HL-60 (cell line): ENCODE measurements around the gene PLEKHJ1.

Experiments used
- CTCF ChIP-seq: IDR thresholded peaks from one replicate; pipeline ENCODE4 v1.5.1; 2011; ENCODE audit warnings: low read length, control low read depth, inconsistent platforms; ENCODE audit not compliant: insufficient read depth
- REST ChIP-seq: IDR thresholded peaks from 2 replicates; pipeline ENCODE4 v1.6.1; 2012; ENCODE audit warnings: low read depth; ENCODE audit not compliant: insufficient replicate concordance
- SPI1 ChIP-seq: IDR thresholded peaks from 2 replicates; pipeline ENCODE4 v1.6.1; 2012; ENCODE audit warnings: low read depth, mild to moderate bottlenecking, borderline replicate concordance

DNA sequence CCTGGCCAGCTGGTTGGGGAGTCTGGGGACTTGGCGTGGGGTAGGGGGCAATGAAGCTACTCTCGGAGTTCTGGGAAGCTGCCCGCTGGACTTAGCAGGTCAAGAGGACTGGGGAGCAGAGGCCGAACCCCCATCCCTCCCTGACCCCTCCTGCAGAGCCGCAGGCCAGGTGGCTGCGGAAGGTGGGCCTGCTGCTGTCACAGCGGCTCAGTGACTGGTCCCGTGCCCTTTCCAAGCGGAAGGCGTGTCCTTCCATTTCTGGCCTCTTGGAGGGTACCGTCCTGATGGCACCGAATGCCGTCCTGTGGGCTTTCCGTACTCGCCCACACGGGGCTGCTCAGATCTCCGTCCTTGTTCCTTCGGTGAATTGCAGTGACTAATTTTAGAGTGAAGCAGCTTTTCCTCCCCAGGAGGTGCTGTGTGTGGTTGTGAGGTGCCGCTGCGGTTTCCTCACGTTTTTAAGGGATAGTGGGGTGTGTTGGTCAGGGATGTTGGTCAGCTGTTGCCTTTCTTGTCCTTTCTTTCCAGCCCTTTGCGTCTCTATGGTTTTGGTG, 51.6 kb downstream of the PLEKHJ1 start:
- TF ChIP-seq CTCF (no peak), SPI1 (no peak), REST (no peak)
